ENCODE data around the gene WDR64.

WDR64 gene

DNA sequence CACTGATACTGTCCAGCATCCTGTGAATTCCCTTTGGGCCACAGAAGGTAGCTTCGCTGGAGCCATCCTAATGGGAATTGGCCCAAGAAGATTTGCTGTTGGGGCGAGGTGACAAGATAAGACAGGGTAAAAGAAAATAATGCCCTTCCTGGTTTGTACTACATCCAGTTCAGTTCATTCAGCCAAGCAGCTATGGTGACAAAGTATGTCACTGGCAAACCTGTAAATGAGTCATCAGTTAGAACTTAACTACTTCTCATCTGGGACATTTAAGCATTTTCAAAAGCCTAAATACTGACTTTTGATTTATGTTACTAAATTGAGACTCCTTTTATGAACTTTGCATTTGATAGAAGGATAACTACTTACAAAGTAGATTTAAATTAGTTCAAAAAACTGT lies 54.2 kb downstream of the WDR64 start:
- Histone ChIP-seq H2AFZ (ENCODE audit: low read length) (no peak overlapping the region), H3K27ac (ENCODE audit: low read depth, low read length, poor library complexity, severe bottlenecking) (no peak overlapping the region), H3K9ac (ENCODE audit: low read length) (no peak overlapping the region), H3K9me2 (ENCODE audit: low read depth, low read length) (no peaks in the 10 kb centered on the region), H3K4me3 (ENCODE audit: low read depth, low read length, poor library complexity, severe bottlenecking) (no peak overlapping the region), H3K79me2 (ENCODE audit: insufficient read depth, low read length) (no peaks in the 10 kb centered on the region), H3K36me3 (ENCODE audit: insufficient read depth, low read length) (no peaks in the 10 kb centered on the region), H4K20me1 (ENCODE audit: insufficient read depth, low read length) (no peaks in the 10 kb centered on the region), H3K9me3 (ENCODE audit: low read length) (no peaks in the 10 kb centered on the region), H3K4me2 (ENCODE audit: low read length) (no peak overlapping the region), H3K27me3 (ENCODE audit: insufficient read depth, low read length) (no peaks in the 10 kb centered on the region), H3K4me1 (ENCODE audit: insufficient read depth, low read length, severe bottlenecking) (no peaks in the 10 kb centered on the region), H3F3A (ENCODE audit: insufficient read depth, low read length) (no peaks in the 10 kb centered on the region)
- TF ChIP-seq, protein P1, sequence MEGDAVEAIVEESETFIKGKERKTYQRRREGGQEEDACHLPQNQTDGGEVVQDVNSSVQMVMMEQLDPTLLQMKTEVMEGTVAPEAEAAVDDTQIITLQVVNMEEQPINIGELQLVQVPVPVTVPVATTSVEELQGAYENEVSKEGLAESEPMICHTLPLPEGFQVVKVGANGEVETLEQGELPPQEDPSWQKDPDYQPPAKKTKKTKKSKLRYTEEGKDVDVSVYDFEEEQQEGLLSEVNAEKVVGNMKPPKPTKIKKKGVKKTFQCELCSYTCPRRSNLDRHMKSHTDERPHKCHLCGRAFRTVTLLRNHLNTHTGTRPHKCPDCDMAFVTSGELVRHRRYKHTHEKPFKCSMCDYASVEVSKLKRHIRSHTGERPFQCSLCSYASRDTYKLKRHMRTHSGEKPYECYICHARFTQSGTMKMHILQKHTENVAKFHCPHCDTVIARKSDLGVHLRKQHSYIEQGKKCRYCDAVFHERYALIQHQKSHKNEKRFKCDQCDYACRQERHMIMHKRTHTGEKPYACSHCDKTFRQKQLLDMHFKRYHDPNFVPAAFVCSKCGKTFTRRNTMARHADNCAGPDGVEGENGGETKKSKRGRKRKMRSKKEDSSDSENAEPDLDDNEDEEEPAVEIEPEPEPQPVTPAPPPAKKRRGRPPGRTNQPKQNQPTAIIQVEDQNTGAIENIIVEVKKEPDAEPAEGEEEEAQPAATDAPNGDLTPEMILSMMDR (IDR thresholded peaks at IDR 0.05; ENCODE audit: low read length), result no peak
- no peak for TF ChIP-seq EZH2 (IDR thresholded peaks at IDR 0.05; ENCODE audit: borderline replicate concordance, low read length)

DNA sequence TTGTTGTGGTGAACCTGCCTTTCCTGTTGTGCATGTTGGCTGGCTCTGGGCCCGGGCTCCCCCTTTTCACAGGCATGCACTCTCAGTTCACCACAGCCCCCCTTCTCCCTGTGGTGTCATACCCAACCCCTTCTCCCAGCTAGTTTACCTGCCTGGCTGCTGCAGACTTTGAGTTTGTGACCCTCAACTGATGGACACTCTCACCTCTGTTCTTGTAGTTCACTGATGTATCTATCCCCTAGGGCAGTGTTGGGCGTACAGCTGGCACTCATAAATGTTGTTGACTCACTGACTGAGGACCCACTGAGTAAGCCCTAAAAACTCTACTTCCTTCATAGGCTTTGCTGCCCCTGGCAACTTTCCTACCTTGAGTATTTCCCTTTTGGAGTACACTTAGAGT lies 54.9 kb downstream of the WDR64 start:
- Histone ChIP-seq H3K4me2 (ENCODE audit: low read length) (no peak overlapping the region), H3K4me1 (ENCODE audit: insufficient read depth, low read length, severe bottlenecking) (no peaks in the 10 kb centered on the region), H3K9ac (ENCODE audit: low read length) (no peak overlapping the region)

DNA sequence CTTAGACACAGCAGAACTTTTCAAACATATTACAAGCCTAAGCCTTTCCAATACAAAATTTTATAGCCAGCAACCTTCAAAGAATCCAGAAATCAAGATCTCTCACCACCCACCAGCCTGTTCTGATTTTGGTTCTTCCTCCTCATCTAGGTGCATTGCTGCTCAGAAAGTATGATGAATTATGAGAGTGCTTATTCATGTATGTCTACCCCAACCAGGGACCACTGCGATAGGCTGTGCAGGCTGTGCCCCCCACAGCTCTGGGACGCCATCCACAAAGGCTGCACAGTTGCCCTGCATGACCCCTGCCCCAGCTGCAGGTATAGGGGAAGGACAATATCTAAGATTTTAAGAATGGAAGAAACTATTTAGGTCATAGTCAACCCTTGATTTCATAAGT lies 55.4 kb downstream of the WDR64 start:
- no peaks in the 10 kb centered on the region for H3K36me3 ChIP-seq (ENCODE audit: insufficient read depth, low read length)
- H3K4me3 ChIP-seq (ENCODE audit: low read depth, low read length, poor library complexity, severe bottlenecking), result no peak overlapping the region
- H3K9me2 ChIP-seq (ENCODE audit: low read depth, low read length), result no peaks in the 10 kb centered on the region
- TF ChIP-seq EZH2 (IDR thresholded peaks at IDR 0.05; ENCODE audit: borderline replicate concordance, low read length), result no peak
- H2AFZ ChIP-seq (ENCODE audit: low read length), result no peak overlapping the region
- no peaks in the 10 kb centered on the region for H3K79me2 ChIP-seq (ENCODE audit: insufficient read depth, low read length)
- no peaks in the 10 kb centered on the region for H3K27me3 ChIP-seq (ENCODE audit: insufficient read depth, low read length)
- H3K4me2 ChIP-seq (ENCODE audit: low read length), result no peak overlapping the region
- no peak overlapping the region for H3K27ac ChIP-seq (ENCODE audit: low read depth, low read length, poor library complexity, severe bottlenecking)
- H3K9ac ChIP-seq (ENCODE audit: low read length), result no peak overlapping the region
- H3F3A ChIP-seq (ENCODE audit: insufficient read depth, low read length), result no peaks in the 10 kb centered on the region
- no peaks in the 10 kb centered on the region for H3K4me1 ChIP-seq (ENCODE audit: insufficient read depth, low read length, severe bottlenecking)
- no peaks in the 10 kb centered on the region for H4K20me1 ChIP-seq (ENCODE audit: insufficient read depth, low read length)
- H3K9me3 ChIP-seq (ENCODE audit: low read length), result no peaks in the 10 kb centered on the region

More for the DNA sequence above, 54.9 kb downstream of the WDR64 start:
- no peaks in the 10 kb centered on the region for H3K36me3 ChIP-seq (ENCODE audit: insufficient read depth, low read length)
- no peak overlapping the region for H3K4me3 ChIP-seq (ENCODE audit: low read depth, low read length, poor library complexity, severe bottlenecking)
- TF ChIP-seq EZH2 (IDR thresholded peaks at IDR 0.05; ENCODE audit: borderline replicate concordance, low read length), result no peak
- TF ChIP-seq, protein P1 (IDR thresholded peaks at IDR 0.05; ENCODE audit: low read length), result no peak
- no peaks in the 10 kb centered on the region for H3K27me3 ChIP-seq (ENCODE audit: insufficient read depth, low read length)
- no peaks in the 10 kb centered on the region for H3F3A ChIP-seq (ENCODE audit: insufficient read depth, low read length)
- no peaks in the 10 kb centered on the region for H4K20me1 ChIP-seq (ENCODE audit: insufficient read depth, low read length)
- no peaks in the 10 kb centered on the region for H3K9me3 ChIP-seq (ENCODE audit: low read length)
- no peak overlapping the region for H2AFZ ChIP-seq (ENCODE audit: low read length)
- H3K27ac ChIP-seq (ENCODE audit: low read depth, low read length, poor library complexity, severe bottlenecking), result no peak overlapping the region
- H3K9me2 ChIP-seq (ENCODE audit: low read depth, low read length), result no peaks in the 10 kb centered on the region
- H3K79me2 ChIP-seq (ENCODE audit: insufficient read depth, low read length), result no peaks in the 10 kb centered on the region

DNA sequence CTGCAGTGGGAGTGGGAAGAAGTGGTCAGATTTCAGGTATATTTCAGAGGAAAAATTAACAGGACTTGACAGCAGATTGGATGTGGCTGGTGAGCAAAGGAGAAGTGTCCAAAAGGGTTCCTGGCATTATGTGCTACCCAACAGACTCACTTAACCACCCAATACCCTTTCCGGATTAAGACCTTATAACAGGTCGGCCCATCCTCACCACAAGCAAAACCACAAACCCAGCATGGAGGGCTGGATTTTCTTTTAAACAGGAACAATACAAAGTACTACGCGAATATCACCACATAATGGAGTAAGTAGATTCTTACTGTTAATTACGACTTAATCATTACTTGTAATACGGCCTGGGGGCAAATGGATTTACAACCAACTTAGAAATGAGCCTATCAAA lies 59.2 kb downstream of the WDR64 start:
- Histone ChIP-seq H3K9ac (ENCODE audit: low read length) (no peak overlapping the region), H3K4me3 (ENCODE audit: low read depth, low read length, poor library complexity, severe bottlenecking) (no peak overlapping the region), H3K9me3 (ENCODE audit: low read length) (no peaks in the 10 kb centered on the region), H3K27ac (ENCODE audit: low read depth, low read length, poor library complexity, severe bottlenecking) (no peak overlapping the region), H2AFZ (ENCODE audit: low read length) (no peak overlapping the region), H3K27me3 (ENCODE audit: insufficient read depth, low read length) (no peaks in the 10 kb centered on the region), H3K4me1 (ENCODE audit: insufficient read depth, low read length, severe bottlenecking) (no peaks in the 10 kb centered on the region), H3K79me2 (ENCODE audit: insufficient read depth, low read length) (no peaks in the 10 kb centered on the region), H3K9me2 (ENCODE audit: low read depth, low read length) (no peaks in the 10 kb centered on the region), H3F3A (ENCODE audit: insufficient read depth, low read length) (no peaks in the 10 kb centered on the region), H4K20me1 (ENCODE audit: insufficient read depth, low read length) (no peaks in the 10 kb centered on the region), H3K4me2 (ENCODE audit: low read length) (no peak overlapping the region), H3K36me3 (ENCODE audit: insufficient read depth, low read length) (no peaks in the 10 kb centered on the region)
- TF ChIP-seq, protein P1 (IDR thresholded peaks at IDR 0.05; ENCODE audit: low read length), result no peak
- TF ChIP-seq EZH2 (IDR thresholded peaks at IDR 0.05; ENCODE audit: borderline replicate concordance, low read length), result no peak
